ENCODE results near the gene CLDN22.

CLDN22 gene

DNA sequence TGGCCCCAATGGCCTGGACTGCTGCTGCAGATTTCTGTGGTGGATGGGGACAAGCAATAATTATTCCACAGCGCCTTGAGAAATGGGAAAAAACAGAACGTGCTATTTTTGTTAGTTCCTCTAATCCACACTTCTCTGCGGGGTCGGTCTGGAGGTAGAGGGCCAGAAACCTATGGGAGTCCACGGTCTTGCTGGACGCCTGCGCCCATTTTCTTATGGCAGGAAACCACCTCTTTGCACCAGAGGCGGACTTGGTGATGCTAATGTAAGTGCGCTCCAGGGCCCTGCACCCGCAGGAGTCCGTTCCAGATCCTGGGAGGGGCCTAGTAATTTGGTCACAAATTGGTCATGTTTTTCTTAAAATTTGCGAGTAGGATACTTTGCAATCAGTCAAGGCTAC, 28.1 kb upstream of the CLDN22 start:
- Histone ChIP-seq H3K4me1 (ENCODE audit: control insufficient read depth, insufficient read depth, low read length) (no peaks in the 10 kb centered on the region), H3K36me3 (ENCODE audit: control insufficient read depth in 2 of 2, insufficient read depth in 1 of 2, low read length in 2 of 2) (no peaks in the 10 kb centered on the region), H3K9me3 (ENCODE audit: control insufficient read depth, insufficient read depth, low read depth, low read length) (no peaks in the 10 kb centered on the region), H3K4me3 (ENCODE audit: low read depth, low read length) (no peak overlapping the region), H3K27ac (ENCODE audit: extremely low read depth, low read depth, low read length) (no peak overlapping the region)
- TF ChIP-seq, protein P1, sequence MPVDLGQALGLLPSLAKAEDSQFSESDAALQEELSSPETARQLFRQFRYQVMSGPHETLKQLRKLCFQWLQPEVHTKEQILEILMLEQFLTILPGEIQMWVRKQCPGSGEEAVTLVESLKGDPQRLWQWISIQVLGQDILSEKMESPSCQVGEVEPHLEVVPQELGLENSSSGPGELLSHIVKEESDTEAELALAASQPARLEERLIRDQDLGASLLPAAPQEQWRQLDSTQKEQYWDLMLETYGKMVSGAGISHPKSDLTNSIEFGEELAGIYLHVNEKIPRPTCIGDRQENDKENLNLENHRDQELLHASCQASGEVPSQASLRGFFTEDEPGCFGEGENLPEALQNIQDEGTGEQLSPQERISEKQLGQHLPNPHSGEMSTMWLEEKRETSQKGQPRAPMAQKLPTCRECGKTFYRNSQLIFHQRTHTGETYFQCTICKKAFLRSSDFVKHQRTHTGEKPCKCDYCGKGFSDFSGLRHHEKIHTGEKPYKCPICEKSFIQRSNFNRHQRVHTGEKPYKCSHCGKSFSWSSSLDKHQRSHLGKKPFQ (tag by site-specific recombination; IDR thresholded peaks at IDR 0.05): no peak
- TF ChIP-seq ZNF335 (tag by site-specific recombination; conservative IDR thresholded peaks at IDR 0.05) (no peak), ZNF239 (tag by site-specific recombination; IDR thresholded peaks at IDR 0.05) (no peak), ZNF302 (tag by site-specific recombination; IDR thresholded peaks at IDR 0.05; ENCODE audit: low read depth) (no peak), ZNF394 (tag by site-specific recombination; IDR thresholded peaks at IDR 0.05; ENCODE audit: borderline replicate concordance) (no peak), ZNF658 (tag by site-specific recombination; IDR thresholded peaks at IDR 0.05) (no peak), ZNF266 (tag by site-specific recombination; IDR thresholded peaks at IDR 0.05; ENCODE audit: low read depth) (no peak), ZNF571 (tag by site-specific recombination; IDR thresholded peaks at IDR 0.05) (no peak), ZNF341 (tag by site-specific recombination; IDR thresholded peaks at IDR 0.05; ENCODE audit: low read depth) (no peak), ZNF521 (tag by site-specific recombination; IDR thresholded peaks at IDR 0.05) (no peak)
- TF ChIP-seq, protein P2, sequence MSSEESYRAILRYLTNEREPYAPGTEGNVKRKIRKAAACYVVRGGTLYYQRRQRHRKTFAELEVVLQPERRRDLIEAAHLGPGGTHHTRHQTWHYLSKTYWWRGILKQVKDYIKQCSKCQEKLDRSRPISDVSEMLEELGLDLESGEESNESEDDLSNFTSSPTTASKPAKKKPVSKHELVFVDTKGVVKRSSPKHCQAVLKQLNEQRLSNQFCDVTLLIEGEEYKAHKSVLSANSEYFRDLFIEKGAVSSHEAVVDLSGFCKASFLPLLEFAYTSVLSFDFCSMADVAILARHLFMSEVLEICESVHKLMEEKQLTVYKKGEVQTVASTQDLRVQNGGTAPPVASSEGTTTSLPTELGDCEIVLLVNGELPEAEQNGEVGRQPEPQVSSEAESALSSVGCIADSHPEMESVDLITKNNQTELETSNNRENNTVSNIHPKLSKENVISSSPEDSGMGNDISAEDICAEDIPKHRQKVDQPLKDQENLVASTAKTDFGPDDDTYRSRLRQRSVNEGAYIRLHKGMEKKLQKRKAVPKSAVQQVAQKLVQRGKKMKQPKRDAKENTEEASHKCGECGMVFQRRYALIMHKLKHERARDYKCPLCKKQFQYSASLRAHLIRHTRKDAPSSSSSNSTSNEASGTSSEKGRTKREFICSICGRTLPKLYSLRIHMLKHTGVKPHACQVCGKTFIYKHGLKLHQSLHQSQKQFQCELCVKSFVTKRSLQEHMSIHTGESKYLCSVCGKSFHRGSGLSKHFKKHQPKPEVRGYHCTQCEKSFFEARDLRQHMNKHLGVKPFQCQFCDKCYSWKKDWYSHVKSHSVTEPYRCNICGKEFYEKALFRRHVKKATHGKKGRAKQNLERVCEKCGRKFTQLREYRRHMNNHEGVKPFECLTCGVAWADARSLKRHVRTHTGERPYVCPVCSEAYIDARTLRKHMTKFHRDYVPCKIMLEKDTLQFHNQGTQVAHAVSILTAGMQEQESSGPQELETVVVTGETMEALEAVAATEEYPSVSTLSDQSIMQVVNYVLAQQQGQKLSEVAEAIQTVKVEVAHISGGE (tag by site-specific recombination; conservative IDR thresholded peaks at IDR 0.05; ENCODE audit: low read depth): no peak
- TF ChIP-seq, protein P3, sequence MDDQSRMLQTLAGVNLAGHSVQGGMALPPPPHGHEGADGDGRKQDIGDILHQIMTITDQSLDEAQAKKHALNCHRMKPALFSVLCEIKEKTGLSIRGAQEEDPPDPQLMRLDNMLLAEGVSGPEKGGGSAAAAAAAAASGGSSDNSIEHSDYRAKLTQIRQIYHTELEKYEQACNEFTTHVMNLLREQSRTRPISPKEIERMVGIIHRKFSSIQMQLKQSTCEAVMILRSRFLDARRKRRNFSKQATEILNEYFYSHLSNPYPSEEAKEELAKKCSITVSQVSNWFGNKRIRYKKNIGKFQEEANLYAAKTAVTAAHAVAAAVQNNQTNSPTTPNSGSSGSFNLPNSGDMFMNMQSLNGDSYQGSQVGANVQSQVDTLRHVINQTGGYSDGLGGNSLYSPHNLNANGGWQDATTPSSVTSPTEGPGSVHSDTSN (CRISPR knock-in tag; IDR thresholded peaks at IDR 0.05): no peak
- POLR2A ChIA-PET: no interaction called here
- CTCF ChIA-PET: no interaction called here

DNA sequence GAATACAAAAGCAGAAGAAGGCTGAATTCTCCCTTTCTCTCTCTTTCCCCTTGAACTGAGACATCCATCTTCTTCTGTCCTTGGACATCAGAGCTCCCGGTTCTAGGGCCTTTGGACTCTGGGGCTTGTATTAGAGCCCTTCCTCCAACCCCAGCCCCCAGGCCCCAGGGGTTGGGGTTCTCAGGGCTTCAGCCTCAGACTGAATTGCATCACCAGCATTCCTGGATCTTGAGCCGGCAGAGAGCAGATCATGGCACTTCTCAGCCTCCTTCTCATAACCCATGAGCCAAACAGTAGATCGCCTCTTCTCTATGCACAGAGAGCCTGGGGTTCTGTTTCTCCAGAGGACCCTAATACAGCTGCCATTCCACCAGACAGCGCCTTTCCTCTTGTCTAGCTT, 27.5 kb upstream of the CLDN22 start:
- no peaks in the 10 kb centered on the region for H3K36me3 ChIP-seq (ENCODE audit: control insufficient read depth in 2 of 2, insufficient read depth in 1 of 2, low read length in 2 of 2)
- no peak overlapping the region for H3K27ac ChIP-seq (ENCODE audit: extremely low read depth, low read depth, low read length)
- ChIA-PET CTCF (no interaction called here), POLR2A (no interaction called here)
- TF ChIP-seq KLF9 (tag by site-specific recombination; IDR thresholded peaks at IDR 0.05; ENCODE audit: low read depth): no peak
- TF ChIP-seq, protein P4, sequence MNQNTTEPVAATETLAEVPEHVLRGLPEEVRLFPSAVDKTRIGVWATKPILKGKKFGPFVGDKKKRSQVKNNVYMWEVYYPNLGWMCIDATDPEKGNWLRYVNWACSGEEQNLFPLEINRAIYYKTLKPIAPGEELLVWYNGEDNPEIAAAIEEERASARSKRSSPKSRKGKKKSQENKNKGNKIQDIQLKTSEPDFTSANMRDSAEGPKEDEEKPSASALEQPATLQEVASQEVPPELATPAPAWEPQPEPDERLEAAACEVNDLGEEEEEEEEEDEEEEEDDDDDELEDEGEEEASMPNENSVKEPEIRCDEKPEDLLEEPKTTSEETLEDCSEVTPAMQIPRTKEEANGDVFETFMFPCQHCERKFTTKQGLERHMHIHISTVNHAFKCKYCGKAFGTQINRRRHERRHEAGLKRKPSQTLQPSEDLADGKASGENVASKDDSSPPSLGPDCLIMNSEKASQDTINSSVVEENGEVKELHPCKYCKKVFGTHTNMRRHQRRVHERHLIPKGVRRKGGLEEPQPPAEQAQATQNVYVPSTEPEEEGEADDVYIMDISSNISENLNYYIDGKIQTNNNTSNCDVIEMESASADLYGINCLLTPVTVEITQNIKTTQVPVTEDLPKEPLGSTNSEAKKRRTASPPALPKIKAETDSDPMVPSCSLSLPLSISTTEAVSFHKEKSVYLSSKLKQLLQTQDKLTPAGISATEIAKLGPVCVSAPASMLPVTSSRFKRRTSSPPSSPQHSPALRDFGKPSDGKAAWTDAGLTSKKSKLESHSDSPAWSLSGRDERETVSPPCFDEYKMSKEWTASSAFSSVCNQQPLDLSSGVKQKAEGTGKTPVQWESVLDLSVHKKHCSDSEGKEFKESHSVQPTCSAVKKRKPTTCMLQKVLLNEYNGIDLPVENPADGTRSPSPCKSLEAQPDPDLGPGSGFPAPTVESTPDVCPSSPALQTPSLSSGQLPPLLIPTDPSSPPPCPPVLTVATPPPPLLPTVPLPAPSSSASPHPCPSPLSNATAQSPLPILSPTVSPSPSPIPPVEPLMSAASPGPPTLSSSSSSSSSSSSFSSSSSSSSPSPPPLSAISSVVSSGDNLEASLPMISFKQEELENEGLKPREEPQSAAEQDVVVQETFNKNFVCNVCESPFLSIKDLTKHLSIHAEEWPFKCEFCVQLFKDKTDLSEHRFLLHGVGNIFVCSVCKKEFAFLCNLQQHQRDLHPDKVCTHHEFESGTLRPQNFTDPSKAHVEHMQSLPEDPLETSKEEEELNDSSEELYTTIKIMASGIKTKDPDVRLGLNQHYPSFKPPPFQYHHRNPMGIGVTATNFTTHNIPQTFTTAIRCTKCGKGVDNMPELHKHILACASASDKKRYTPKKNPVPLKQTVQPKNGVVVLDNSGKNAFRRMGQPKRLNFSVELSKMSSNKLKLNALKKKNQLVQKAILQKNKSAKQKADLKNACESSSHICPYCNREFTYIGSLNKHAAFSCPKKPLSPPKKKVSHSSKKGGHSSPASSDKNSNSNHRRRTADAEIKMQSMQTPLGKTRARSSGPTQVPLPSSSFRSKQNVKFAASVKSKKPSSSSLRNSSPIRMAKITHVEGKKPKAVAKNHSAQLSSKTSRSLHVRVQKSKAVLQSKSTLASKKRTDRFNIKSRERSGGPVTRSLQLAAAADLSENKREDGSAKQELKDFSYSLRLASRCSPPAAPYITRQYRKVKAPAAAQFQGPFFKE (tag by site-specific recombination; IDR thresholded peaks at IDR 0.05; ENCODE audit: borderline replicate concordance): no peak
- TF ChIP-seq, protein P5, sequence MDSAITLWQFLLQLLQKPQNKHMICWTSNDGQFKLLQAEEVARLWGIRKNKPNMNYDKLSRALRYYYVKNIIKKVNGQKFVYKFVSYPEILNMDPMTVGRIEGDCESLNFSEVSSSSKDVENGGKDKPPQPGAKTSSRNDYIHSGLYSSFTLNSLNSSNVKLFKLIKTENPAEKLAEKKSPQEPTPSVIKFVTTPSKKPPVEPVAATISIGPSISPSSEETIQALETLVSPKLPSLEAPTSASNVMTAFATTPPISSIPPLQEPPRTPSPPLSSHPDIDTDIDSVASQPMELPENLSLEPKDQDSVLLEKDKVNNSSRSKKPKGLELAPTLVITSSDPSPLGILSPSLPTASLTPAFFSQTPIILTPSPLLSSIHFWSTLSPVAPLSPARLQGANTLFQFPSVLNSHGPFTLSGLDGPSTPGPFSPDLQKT (IDR thresholded peaks at IDR 0.05; ENCODE audit: borderline replicate concordance, low read depth, low read length): no peak
- TF ChIP-seq, protein P6, sequence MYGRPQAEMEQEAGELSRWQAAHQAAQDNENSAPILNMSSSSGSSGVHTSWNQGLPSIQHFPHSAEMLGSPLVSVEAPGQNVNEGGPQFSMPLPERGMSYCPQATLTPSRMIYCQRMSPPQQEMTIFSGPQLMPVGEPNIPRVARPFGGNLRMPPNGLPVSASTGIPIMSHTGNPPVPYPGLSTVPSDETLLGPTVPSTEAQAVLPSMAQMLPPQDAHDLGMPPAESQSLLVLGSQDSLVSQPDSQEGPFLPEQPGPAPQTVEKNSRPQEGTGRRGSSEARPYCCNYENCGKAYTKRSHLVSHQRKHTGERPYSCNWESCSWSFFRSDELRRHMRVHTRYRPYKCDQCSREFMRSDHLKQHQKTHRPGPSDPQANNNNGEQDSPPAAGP (tag by site-specific recombination; IDR thresholded peaks at IDR 0.05): no peak
- TF ChIP-seq ZBTB1 (tag by site-specific recombination; IDR thresholded peaks at IDR 0.05): no peak
- TF ChIP-seq ZNF610 (tag by site-specific recombination; IDR thresholded peaks at IDR 0.05; ENCODE audit: borderline replicate concordance): no peak
- no peak overlapping the region for H3K4me3 ChIP-seq (ENCODE audit: low read depth, low read length)
- no peaks in the 10 kb centered on the region for H3K4me1 ChIP-seq (ENCODE audit: control insufficient read depth, insufficient read depth, low read length)
- no peaks in the 10 kb centered on the region for H3K9me3 ChIP-seq (ENCODE audit: control insufficient read depth, insufficient read depth, low read depth, low read length)
